OCI-M1 (cell line): ENCODE measurements around the gene PAK6.

Source experiments
- DNase-seq: peaks from one replicate; lab custom pipeline; 2025; lab: John Stamatoyannopoulos, UW

PAK6 gene

DNA sequence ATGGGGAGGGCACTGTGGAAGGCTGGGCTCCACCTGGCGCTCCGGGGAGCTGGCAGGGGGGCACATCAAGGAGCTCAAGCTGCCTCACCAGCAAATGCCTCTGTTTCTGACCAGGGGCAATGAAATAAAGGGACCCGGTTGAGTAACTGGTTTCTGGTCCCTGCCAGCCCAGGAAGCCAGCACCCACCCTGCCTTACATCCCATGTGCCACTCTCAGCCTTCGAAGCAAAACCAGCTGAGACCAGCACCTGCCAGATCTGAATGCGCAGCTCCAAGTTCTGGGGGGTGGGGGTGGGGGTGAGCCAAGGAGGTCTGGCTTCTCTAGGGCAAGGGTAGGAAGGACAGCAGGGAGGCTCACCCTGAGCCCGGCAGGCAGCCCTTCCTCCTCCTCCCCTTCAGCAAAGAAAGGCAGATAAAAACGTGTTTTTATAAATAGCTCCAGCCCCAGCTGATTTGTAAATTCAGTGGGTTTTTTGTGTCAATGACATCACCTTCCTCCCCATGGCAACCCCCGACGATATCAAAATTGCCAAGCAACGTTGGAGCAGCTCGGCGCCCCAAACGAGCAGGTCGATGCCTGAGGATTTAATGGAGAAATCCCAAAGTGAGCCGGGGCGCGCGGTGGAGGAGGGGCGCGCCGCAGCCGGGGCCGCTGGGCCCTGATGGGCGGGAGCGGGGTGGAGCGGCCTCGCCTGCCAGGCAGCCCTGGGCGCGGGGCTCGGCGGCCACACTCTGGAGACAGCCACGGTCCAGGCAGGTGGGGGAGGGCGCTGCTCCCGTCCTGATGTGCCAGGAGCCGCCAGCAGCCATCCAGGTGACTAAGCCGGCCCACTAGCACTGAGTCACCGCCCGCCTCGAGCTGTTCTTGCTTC is at the start of gene PAK6:
Gene PAK6, plus strand, starts transcription at position 532 of the 872 bp plus-strand sequence. CDS start 25,723 bp downstream, outside the sequence.
- peak; percentile 67 for DNase-seq

DNA sequence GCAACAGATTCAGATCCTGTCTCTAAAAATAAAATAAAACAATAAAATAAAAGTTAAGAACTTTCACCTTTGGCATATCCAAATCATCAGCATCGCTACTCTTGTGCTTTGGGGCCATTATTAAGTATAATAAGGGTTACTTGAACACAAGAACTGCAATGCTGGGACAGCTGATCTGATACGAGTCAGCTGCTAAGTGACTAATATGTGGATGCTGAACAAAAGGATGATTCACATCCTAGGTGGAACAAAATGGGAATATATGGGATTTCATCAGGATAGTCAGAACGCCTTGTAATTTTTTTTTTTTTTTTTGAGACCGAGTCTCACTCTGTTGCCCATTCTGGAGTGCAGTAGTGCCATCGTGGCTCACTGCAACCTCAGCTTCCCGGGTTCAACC is 48.3 kb upstream of the PAK6 start:
- DNase-seq: no peak

GRCh38 chr15:40192942-40193341 is 45.9 kb upstream of the PAK6 start:
- DNase-seq: no peak

DNA sequence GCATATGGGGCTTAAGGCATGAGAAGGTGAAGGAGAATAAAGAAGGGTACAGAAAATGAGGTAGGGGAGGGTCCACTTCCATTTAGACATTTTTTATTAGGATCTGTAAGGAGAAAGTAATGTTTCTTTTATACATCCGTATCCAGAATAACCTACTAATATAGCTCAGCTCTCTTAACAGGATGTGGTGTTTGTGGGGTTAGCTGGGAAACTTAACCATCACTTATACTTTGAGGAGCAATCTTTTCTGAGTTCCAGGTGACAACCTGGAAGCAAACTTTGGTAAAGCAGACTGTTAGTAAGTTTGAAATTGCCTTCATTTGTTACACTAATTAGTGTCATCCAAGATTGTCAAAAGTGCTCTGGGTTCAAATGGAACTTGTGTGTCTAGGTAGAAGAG is 41.4 kb upstream of the PAK6 start:
- no peak for DNase-seq

- no peak for DNase-seq
These were observed 40.3 kb upstream of the PAK6 start for GRCh38 chr15:40198355-40199085.

- DNase-seq: no peak
These were observed 34.8 kb upstream of the PAK6 start for GRCh38 chr15:40204100-40204499.

DNA sequence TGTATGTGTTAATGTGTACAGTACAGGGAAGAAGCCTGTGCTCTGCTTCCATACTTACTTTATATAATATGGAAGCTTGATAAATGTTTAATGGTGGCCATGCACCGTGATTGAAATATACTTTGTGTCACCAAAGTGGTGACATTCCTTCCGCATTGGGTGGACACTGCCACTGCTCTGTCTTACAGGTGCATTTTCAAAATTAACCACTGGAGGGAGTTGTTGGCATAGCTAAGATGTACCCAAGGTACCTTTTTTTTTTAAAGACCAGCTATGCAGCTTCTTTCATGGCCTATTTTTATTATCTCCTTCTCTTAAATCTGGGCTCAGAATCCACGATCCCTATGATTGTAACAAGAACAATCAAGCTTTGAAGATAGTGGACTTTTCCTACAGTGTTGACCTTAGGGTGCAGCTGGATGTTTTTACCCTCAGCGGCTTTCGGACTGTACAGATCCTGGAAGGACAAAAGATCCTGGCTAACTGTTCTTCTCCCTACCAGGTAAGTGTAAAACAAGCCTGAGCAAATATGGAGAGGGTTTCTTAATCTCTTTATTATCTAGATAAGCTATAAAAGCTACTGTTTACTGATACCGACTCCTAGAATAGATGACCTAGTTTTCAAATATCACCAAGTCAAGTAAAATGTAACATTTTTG is 21.6 kb upstream of the PAK6 start:
- peak; percentile 85 for DNase-seq

DNA sequence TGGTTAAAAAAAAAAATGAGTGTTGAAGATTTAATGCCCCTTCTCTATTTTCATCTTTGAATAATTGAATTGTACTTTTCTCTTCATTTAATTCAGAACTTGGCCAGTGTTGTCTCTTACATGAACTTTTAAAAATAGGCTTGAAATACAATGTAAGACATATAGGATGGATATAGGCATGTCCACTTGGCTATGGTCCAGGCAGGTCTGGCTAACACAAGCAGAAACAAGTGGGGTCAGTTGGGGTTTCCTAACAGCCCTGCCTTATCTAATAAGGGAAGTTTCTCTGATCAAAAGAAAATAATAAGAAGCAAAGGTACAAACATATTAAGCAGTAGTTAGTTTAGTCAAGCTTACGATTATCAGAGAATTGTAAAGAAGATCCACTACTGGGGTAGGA is 19.1 kb upstream of the PAK6 start:
- no peak for DNase-seq

DNA sequence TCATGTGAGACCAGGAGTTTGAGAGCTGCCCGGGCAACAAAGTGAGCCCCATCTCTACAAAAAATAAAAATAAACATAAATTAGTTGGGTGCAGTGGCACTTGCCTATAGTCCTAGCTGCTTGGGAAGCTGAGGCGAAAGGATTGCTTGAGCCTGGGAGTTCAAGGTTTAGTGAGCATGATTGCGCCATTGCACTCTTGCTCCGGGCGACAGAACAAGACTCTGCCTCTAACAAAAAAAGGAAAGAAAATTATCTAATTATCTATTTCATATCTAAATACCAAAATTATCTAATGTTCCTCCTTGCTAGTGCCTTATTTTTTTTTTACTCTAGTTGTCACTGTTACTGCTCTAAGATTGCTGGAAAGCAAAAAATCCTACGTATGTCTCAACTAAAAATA is 16.7 kb upstream of the PAK6 start:
- DNase-seq: no peak

- no peak for DNase-seq
These were observed 12.1 kb upstream of the PAK6 start for GRCh38 chr15:40226736-40227135.

DNA sequence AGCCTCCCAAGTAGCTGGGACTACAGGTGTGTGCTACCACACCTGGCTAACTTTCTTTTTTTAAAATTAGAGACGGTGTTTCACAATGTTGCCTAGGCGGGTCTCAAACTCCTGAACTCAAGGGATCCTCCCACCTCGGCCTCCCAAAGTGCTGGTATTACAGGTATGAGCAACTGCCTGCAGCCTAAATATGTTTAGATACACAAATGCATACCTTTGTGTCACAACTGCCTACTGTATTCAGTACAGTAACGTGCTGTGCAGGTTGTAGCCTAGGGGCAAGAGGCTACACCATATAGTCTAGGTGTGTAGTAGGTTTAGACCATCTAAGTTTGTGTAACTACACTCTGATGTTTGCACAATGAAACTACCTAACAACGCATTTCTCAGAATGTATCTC is 9.5 kb upstream of the PAK6 start:
- DNase-seq: no peak

DNA sequence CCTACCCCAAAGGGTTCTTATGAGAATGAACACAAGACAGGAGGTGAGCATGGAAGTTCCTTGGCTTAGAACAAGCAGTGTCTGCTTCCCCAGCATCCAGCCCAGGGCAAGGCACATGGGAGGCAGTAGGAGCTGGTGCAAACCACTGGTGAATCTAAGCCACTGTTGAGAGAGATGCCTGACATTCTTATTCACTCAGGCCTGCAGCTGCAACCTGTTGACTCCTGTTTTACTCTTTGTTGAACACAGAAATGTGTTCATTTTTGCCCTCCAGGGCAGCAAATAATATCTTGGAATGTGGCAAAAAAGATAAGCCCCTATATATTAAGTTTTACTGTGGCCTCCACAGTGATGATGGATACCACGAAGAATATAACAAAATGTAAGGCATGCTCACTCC is 8.9 kb upstream of the PAK6 start:
- no peak for DNase-seq

DNA sequence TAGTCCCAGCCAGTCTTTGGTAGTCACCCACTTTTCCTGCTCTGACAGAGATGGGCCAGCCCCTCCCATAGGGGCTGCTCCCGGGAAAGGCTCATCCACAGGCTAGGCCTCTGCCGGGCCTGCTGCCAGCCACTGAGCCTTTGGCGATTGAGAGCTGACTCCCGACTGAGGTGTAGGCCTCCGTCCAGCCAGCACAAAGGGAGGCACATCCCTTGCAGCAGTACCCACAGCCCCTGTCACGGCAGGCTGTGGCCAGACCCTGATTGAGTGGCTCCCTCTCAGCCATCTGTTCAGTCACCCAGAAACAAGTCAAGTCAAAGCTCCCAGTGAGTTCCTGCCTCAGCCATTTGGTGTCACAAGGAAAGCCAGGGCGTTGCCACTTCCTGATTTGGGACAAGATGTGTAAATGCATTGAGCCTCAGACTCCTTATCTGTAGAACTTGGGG is 6.2 kb upstream of the PAK6 start:
- DNase-seq: peak; percentile 13

- no peak for DNase-seq
These were observed 4.9 kb upstream of the PAK6 start for GRCh38 chr15:40233727-40234577.

DNA sequence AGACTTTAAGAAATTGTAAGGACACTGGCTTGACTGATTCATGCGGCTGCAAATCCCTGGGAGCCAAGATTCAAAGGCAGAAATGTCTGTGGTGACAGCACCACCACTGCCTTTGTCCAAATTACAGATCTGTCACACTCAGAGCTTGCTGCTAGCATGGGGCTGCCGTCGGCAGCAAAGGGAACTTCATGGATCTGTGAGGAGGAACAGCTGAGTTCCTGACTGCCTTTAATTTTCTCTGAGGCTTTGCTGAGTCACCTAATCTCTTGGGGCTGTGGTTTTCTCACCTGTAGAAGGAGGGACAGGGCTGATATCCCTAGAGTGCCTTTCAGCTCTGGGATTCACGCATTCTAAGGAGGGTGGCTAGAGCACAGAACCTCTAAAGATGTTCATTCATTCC is 4.1 kb upstream of the PAK6 start:
- DNase-seq: peak; percentile 22

- peak; percentile 44 for DNase-seq
These were observed 3.5 kb upstream of the PAK6 start for GRCh38 chr15:40235201-40235885.

GRCh38 chr15:40239404-40239692 is 485 bp downstream of the PAK6 start:
- no peak for DNase-seq

- no peak for DNase-seq
These were observed 1.1 kb downstream of the PAK6 start for GRCh38 chr15:40239693-40240618.

DNA sequence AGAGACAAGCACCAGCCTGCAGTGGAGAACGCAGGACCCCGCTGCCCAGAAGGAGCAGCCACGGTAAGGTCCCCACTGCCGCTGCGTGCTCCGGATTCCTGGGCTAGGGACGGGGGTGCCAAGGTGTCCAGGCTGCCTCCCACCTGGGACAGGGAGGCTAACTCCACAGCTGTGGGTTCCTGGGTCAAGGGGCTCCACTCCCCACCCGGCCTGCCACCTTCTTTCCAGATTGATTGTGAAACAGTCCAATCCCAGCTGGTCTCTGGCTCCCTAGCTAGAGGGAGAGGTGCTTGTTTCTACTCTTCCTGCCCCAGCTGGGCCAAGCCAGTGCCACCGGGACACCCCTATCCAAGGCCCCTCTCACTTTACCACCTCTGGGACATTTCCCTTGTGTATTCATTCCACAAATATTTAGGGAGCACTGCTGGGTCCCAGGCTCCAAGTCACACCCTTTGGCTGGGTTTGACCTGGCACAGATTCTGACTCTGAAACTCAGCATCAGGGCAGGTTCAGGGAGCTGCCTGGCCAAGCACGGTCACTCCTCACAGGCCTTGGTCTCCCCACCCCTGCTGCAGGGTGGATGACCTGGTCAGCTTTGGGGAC is 1.9 kb downstream of the PAK6 start:
- no peak for DNase-seq
